Measurements from ENCODE around the gene VAPA.

Gene VAPA

DNA sequence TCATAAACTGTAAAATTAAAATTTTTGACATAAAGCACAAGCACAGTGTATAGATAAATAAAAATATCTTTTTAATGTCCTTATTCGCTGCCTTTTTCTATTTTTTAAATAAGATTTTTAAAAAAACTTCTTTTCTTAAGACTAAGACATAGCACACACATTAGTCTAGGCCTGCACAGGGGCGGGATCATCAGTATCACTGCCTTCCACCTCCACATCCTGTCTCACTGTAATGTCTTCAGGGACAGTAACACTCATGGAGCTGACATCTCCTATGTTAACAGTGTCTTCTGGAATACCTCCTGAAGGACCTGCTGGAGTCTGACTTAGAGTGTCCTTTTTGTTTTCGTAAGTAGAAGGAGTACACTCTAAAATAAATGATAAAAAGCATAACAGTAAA is 33.0 kb downstream of the VAPA start:
- ChIA-PET CTCF (no interaction called here), POLR2A (no interaction called here)

DNA sequence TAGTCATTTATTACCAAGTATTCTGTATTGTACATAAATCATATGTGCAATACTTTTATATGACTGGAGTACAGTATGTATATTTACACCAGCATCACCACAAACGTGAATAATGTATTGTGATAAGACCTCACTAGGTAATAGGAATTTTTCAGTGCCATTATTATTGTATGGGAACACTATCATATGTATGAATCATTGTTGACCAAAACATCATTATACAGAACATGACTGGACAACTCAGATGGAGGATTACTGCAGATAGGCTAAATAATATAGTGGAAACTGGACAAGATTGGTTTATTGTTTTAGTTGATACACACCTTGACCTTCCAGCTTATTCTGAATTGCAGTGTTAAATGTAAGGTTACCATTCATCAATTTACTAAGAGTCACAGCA is 33.4 kb downstream of the VAPA start:
- DNase-seq (ENCODE audit: extremely low spot score), result no peak
- ChIA-PET POLR2A (no interaction called here), CTCF (no interaction called here)

More for the DNA sequence above, 33.0 kb downstream of the VAPA start:
- TF ChIP-seq TARDBP (IDR thresholded peaks at IDR 0.05) (no peak), HDGF (IDR thresholded peaks at IDR 0.05; ENCODE audit: borderline replicate concordance) (no peak), CTBP1 (IDR thresholded peaks at IDR 0.05; ENCODE audit: borderline replicate concordance) (no peak), BHLHE40 (IDR thresholded peaks at IDR 0.05; ENCODE audit: borderline replicate concordance) (no peak), FOXA1 (IDR thresholded peaks at IDR 0.05) (no peak), NFRKB (IDR thresholded peaks at IDR 0.05) (no peak), ELF4 (IDR thresholded peaks at IDR 0.05) (no peak), FOXK2 (IDR thresholded peaks at IDR 0.05) (no peak), ZNF384 (IDR thresholded peaks at IDR 0.05) (no peak), SP1 (IDR thresholded peaks at IDR 0.05) (no peak), FOXM1 (IDR thresholded peaks at IDR 0.05; ENCODE audit: borderline replicate concordance) (no peak), LEF1 (IDR thresholded peaks at IDR 0.05; ENCODE audit: borderline replicate concordance) (no peak), L3MBTL2 (conservative IDR thresholded peaks at IDR 0.05) (no peak), ARNT (IDR thresholded peaks at IDR 0.05) (no peak), SUZ12 (IDR thresholded peaks at IDR 0.05) (no peak)
- TF ChIP-seq, protein P1, sequence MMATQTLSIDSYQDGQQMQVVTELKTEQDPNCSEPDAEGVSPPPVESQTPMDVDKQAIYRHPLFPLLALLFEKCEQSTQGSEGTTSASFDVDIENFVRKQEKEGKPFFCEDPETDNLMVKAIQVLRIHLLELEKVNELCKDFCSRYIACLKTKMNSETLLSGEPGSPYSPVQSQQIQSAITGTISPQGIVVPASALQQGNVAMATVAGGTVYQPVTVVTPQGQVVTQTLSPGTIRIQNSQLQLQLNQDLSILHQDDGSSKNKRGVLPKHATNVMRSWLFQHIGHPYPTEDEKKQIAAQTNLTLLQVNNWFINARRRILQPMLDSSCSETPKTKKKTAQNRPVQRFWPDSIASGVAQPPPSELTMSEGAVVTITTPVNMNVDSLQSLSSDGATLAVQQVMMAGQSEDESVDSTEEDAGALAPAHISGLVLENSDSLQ (IDR thresholded peaks at IDR 0.05), result no peak
- no peak for DNase-seq (ENCODE audit: extremely low spot score)

DNA sequence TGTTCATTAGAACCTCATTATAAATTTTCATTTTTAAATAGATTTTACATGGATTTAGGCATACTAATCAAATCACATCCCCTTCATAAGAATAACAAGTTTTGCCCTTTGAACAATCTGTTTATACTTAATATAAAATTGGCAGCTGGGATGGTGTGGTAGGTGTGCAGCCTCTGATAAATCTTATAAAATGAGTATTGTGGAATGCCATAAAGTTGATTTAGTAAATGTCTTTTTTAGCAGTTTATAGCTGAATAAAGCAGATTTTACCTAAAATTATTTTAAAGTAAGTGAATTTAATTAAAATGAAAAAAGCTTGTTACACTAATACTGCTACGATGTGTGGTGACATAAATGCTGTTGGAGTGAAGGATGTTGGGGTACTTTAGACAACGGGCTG is 35.5 kb downstream of the VAPA start:
- ChIA-PET POLR2A (no interaction called here), CTCF (no interaction called here)
- no peak for DNase-seq (ENCODE audit: extremely low spot score)
- TF ChIP-seq ELF4 (IDR thresholded peaks at IDR 0.05) (no peak), ZNF384 (IDR thresholded peaks at IDR 0.05) (no peak), FOXM1 (IDR thresholded peaks at IDR 0.05; ENCODE audit: borderline replicate concordance) (no peak), L3MBTL2 (conservative IDR thresholded peaks at IDR 0.05) (no peak), HDGF (IDR thresholded peaks at IDR 0.05; ENCODE audit: borderline replicate concordance) (no peak), BHLHE40 (IDR thresholded peaks at IDR 0.05; ENCODE audit: borderline replicate concordance) (no peak), CTBP1 (IDR thresholded peaks at IDR 0.05; ENCODE audit: borderline replicate concordance) (no peak), LEF1 (IDR thresholded peaks at IDR 0.05; ENCODE audit: borderline replicate concordance) (no peak), NFRKB (IDR thresholded peaks at IDR 0.05) (no peak), SP1 (IDR thresholded peaks at IDR 0.05) (no peak), FOXK2 (IDR thresholded peaks at IDR 0.05) (no peak)
- TF ChIP-seq, protein P1 (IDR thresholded peaks at IDR 0.05), result no peak

More for the DNA sequence above, 33.4 kb downstream of the VAPA start:
- TF ChIP-seq FOXA1 (IDR thresholded peaks at IDR 0.05) (no peak), FOXM1 (IDR thresholded peaks at IDR 0.05; ENCODE audit: borderline replicate concordance) (no peak), HDGF (IDR thresholded peaks at IDR 0.05; ENCODE audit: borderline replicate concordance) (no peak), FOXK2 (IDR thresholded peaks at IDR 0.05) (no peak), ARNT (IDR thresholded peaks at IDR 0.05) (no peak), ELF4 (IDR thresholded peaks at IDR 0.05) (no peak), L3MBTL2 (conservative IDR thresholded peaks at IDR 0.05) (no peak), LEF1 (IDR thresholded peaks at IDR 0.05; ENCODE audit: borderline replicate concordance) (no peak), CTBP1 (IDR thresholded peaks at IDR 0.05; ENCODE audit: borderline replicate concordance) (no peak), TARDBP (IDR thresholded peaks at IDR 0.05) (no peak), ZNF384 (IDR thresholded peaks at IDR 0.05) (no peak), SP1 (IDR thresholded peaks at IDR 0.05) (no peak), BHLHE40 (IDR thresholded peaks at IDR 0.05; ENCODE audit: borderline replicate concordance) (no peak), NFRKB (IDR thresholded peaks at IDR 0.05) (no peak), SUZ12 (IDR thresholded peaks at IDR 0.05) (no peak)
- TF ChIP-seq, protein P1 (IDR thresholded peaks at IDR 0.05), result no peak

DNA sequence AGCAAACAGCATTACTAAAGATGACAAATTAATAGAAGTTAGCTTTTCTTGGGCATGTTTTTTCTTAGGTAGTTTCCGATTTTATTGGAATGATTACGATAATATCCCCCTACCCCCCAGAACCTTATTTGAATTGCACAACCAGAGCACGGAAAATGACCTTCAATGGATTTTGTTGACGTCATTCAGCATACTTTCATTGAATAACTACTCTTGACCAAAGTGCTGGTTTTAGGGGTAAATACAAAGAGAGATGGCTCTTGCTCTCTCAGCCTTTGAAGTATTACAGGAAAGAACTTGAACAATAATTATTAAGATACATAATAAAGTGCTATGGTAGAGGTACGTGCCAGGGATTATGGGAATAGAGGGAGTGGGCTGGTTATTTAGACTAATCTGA is 36.0 kb downstream of the VAPA start:
- TF ChIP-seq FOXM1 (IDR thresholded peaks at IDR 0.05; ENCODE audit: borderline replicate concordance) (no peak), ELF4 (IDR thresholded peaks at IDR 0.05) (no peak), SUZ12 (IDR thresholded peaks at IDR 0.05) (no peak), CTBP1 (IDR thresholded peaks at IDR 0.05; ENCODE audit: borderline replicate concordance) (no peak), HDGF (IDR thresholded peaks at IDR 0.05; ENCODE audit: borderline replicate concordance) (no peak), FOXK2 (IDR thresholded peaks at IDR 0.05) (no peak), BHLHE40 (IDR thresholded peaks at IDR 0.05; ENCODE audit: borderline replicate concordance) (no peak), ARNT (IDR thresholded peaks at IDR 0.05) (no peak), SP1 (IDR thresholded peaks at IDR 0.05) (no peak), TARDBP (IDR thresholded peaks at IDR 0.05) (no peak), ZNF384 (IDR thresholded peaks at IDR 0.05) (no peak)
- no peak for DNase-seq (ENCODE audit: extremely low spot score)
- ChIA-PET POLR2A (no interaction called here), CTCF (no interaction called here)

DNA sequence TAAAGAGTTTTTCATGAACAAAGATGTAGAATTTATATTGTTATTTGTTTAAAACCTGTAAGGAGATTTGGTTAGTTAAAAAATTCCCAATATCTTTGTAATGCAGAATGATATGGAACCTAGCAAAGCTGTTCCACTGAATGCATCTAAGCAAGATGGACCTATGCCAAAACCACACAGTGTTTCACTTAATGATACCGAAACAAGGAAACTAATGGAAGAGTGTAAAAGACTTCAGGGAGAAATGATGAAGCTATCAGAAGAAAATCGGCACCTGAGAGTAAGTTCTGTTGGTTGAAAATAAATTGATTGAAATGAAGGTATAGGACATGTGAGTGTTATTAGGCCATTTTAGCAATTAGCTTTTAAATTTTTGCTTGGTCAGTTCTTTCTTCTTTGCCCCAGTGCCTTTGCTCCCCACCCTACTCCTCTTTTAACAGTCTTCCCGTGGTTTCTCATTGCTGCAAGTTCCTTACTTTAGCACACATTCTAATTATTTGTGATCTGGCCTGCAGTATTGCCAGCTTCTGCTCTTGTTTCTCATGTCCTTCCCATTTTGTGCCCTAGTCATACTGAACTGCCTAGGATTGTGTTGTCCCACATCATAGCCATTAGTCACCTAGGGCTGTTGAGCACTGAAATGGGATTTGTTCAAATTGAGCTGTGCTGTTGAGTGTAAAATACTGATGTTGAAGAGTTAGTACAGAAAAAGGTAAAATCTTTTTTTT is 36.6 kb downstream of the VAPA start:
- CTCF ChIA-PET, result interaction anchor here (0.5 to 0.8 kb wide), 5 partner anchors 20 to 1083 kb away, joined by 3 to 4 read pairs (median 4); partner anchors contain the start of gene TXNDC2
- TF ChIP-seq ELF4 (IDR thresholded peaks at IDR 0.05), result no peak
- DNase-seq (ENCODE audit: extremely low spot score), result no peak
- POLR2A ChIA-PET, result no interaction called here

Measured in HEK293T (cell line).